K562 (cell line): ENCODE measurements around the gene NACA2. TPM values are rescaled to one million over a fixed set of nuclear protein-coding genes. Genes with fewer than 3 reads are reported as not detected.

Source experiments
- ATAC-seq: fragments of 200-7000 bp; cut with Tn5 transposase; 3 replicates; pipeline ENCODE4 v1.9.1; 2020; ENCODE audit warnings: moderate library complexity
- BruUV-seq: library from RNA; stranded (reverse); fragments of 400-500 nt; replicated peaks from 2 replicates; lab custom pipeline; 2021; lab: Mats Ljungman, UMichigan
- CTCF ChIA-PET: fragments of 300-600 bp; formaldehyde crosslinking; extraction: SDS; loops from one replicate; lab custom pipeline; 2021; ENCODE audit warnings: low intra/inter-chr PET ratio; lab: Yijun Ruan, JAX
- POLR2A ChIA-PET: fragments of 300-600, 350-650 bp; sonication (Branson Sonifier 250); formaldehyde crosslinking; extraction: SDS; loops from one replicate; lab custom pipeline; 2021; ENCODE audit warnings: antibody characterized with exemption, inconsistent platforms; lab: Yijun Ruan, JAX
- DNase-seq, 4 experiments: peaks; one replicate each; pipeline versions ENCODE4 v3.0.0 to v3.0.0-alpha.2; 2011 to 2018; ENCODE audit warnings: low spot score in 3 of 4, mixed read lengths in 3 of 4; ENCODE audit errors: extremely low read depth in 1 of 4
- FAIRE-seq: peaks from 2 replicates; lab custom pipeline; 2011; peaks lifted over from hg19 to GRCh38; lab: Jason Lieb, UNC
- H2AFZ ChIP-seq: 2 replicates; pipeline ENCODE4 v1.6.0; 2011; ENCODE audit warnings: low read depth, low read length, control low read depth, inconsistent platforms
- H3K27ac ChIP-seq: fragments of 200-600 bp; 3 replicates; pipeline ENCODE4 v1.8.0; 2011; ENCODE audit warnings: low read depth, mild to moderate bottlenecking, control low read depth, inconsistent platforms, low read length, moderate library complexity, mixed read lengths; ENCODE audit errors: extremely low read depth
- H3K27me3 ChIP-seq, 2 experiments: fragments of 300-600 bp in 1 of 2; 2 replicates in 1 of 2; 3 replicates in 1 of 2; pipeline versions ENCODE4 v1.6.0 to v1.8.0; 2011; ENCODE audit warnings: inconsistent platforms in 2 of 2, low read length in 2 of 2, mild to moderate bottlenecking in 1 of 2, mixed read lengths in 1 of 2, moderate library complexity in 1 of 2; ENCODE audit not compliant: control insufficient read depth in 2 of 2, insufficient read depth in 2 of 2
- H3K36me3 ChIP-seq: fragments of 300-600 bp; 3 replicates; pipeline ENCODE4 v1.8.0; 2011; ENCODE audit warnings: mild to moderate bottlenecking, low read length, inconsistent platforms; ENCODE audit not compliant: control insufficient read depth, insufficient read depth
- H3K4me1 ChIP-seq, 2 experiments: fragments of 200-600 bp in 1 of 2; replicated peaks in 1 of 2; 2 replicates in 1 of 2; 3 replicates in 1 of 2; pipeline versions ENCODE4 v1.5.1 to v1.8.0; 2011; ENCODE audit warnings: inconsistent platforms in 2 of 2, low read length in 2 of 2, mild to moderate bottlenecking in 1 of 2, mixed read lengths in 1 of 2, moderate library complexity in 1 of 2; ENCODE audit not compliant: control insufficient read depth in 2 of 2, insufficient read depth in 2 of 2
- H3K4me2 ChIP-seq: 2 replicates; pipeline ENCODE4 v1.6.1; 2011; ENCODE audit warnings: low read length, control low read depth, inconsistent platforms, mixed read lengths; ENCODE audit not compliant: insufficient read depth
- H3K4me3 ChIP-seq: fragments of 200-600 bp; sonication (generic), shearing (Covaris generic); 2 replicates; pipeline ENCODE4 v1.5.1; 2016; ENCODE audit warnings: control low read depth, inconsistent platforms
- H3K79me2 ChIP-seq: fragments of 200-600 bp; 3 replicates; pipeline ENCODE4 v1.8.0; 2011; ENCODE audit warnings: low read length, inconsistent platforms; ENCODE audit not compliant: control insufficient read depth, insufficient read depth
- H3K9ac ChIP-seq, 2 experiments: 2 replicates each; pipeline versions ENCODE4 v1.6.0 to v1.6.1; 2011; ENCODE audit warnings: low read depth in 2 of 2, low read length in 2 of 2, control low read depth in 1 of 2, inconsistent platforms in 1 of 2, mild to moderate bottlenecking in 1 of 2, mixed read lengths in 1 of 2; ENCODE audit not compliant: insufficient read depth in 1 of 2
- H3K9me1 ChIP-seq: one replicate; pipeline ENCODE4 v1.6.0; 2011; ENCODE audit warnings: inconsistent platforms, mild to moderate bottlenecking, low read length, moderate library complexity; ENCODE audit not compliant: control insufficient read depth, insufficient read depth
- H3K9me3 ChIP-seq: replicated peaks from 2 replicates; pipeline ENCODE4 v1.5.1; 2011; ENCODE audit warnings: low read depth, low read length, inconsistent platforms; ENCODE audit not compliant: control insufficient read depth, insufficient read depth
- H4K20me1 ChIP-seq: replicated peaks from 2 replicates; pipeline ENCODE4 v1.6.1; 2011; ENCODE audit warnings: low read length, inconsistent platforms, mixed read lengths; ENCODE audit not compliant: control insufficient read depth, insufficient read depth
- CTCF ChIP-seq, 3 experiments: IDR thresholded peaks in 2 of 3; conservative IDR thresholded peaks in 1 of 3; 2 replicates each; pipeline ENCODE4 v1.5.1; 2011 to 2012; ENCODE audit warnings: low read length in 3 of 3, mild to moderate bottlenecking in 3 of 3, control low read depth in 2 of 3, improper control_type of control experiment in 1 of 3, inconsistent platforms in 1 of 3, low read depth in 1 of 3, mixed read lengths in 1 of 3, moderate library complexity in 1 of 3; ENCODE audit not compliant: insufficient read depth in 2 of 3
- ESRRA ChIP-seq: fragments of 450-650 bp; IDR thresholded peaks from 2 replicates; pipeline ENCODE4 v1.6.1; 2014; ENCODE audit warnings: low read depth, mild to moderate bottlenecking, moderate library complexity, borderline replicate concordance
- EWSR1 ChIP-seq: fragments of 450-650 bp; IDR thresholded peaks from 2 replicates; pipeline ENCODE4 v1.6.1; 2018; ENCODE audit warnings: borderline replicate concordance, mild to moderate bottlenecking, low read depth, moderate library complexity; ENCODE audit not compliant: partially characterized antibody
- MAFF ChIP-seq: IDR thresholded peaks from 2 replicates; pipeline ENCODE4 v1.6.1; 2012; ENCODE audit warnings: low read length, improper control_type of control experiment
- MAFK ChIP-seq: IDR thresholded peaks from 2 replicates; pipeline ENCODE4 v1.6.1; 2011; ENCODE audit warnings: low read length, improper control_type of control experiment
- RAD21 ChIP-seq, 2 experiments: fragments of 250-450 bp in 1 of 2; fragments of 450-650 bp in 1 of 2; sonication (Bioruptor Pico) in 1 of 2; formaldehyde crosslinking in 1 of 2; IDR thresholded peaks in 1 of 2; conservative IDR thresholded peaks in 1 of 2; 2 replicates each; pipeline versions ENCODE4 v1.4.0 to v1.8.0; 2020 to 2022; ENCODE audit warnings: mild to moderate bottlenecking in 2 of 2, moderate library complexity in 1 of 2
- STAT6 ChIP-seq: sonication (generic); formaldehyde crosslinking; IDR thresholded peaks from 2 replicates; pipeline ENCODE4 v1.8.1; 2023; ENCODE audit warnings: mild to moderate bottlenecking, missing genetic modification reagents
- ZNF311 ChIP-seq: fragments of 250-450 bp; sonication (Bioruptor Pico); IDR thresholded peaks from 2 replicates; pipeline ENCODE4 v1.4.0; 2020; ENCODE audit warnings: mild to moderate bottlenecking, moderate library complexity
- ZNF431 ChIP-seq: sonication (generic); formaldehyde crosslinking; IDR thresholded peaks from 2 replicates; pipeline ENCODE4 v1.8.0; 2022; ENCODE audit warnings: mild to moderate bottlenecking, missing genetic modification reagents
- ZNF766 ChIP-seq: fragments of 200-800 bp; sonication (Bioruptor generic); conservative IDR thresholded peaks from 2 replicates; pipeline ENCODE4 v1.6.1; 2016; ENCODE audit warnings: missing genetic modification characterization, missing compliant biosample characterization
- WGBS: fragments of 100-300 bp; shearing (Covaris generic); methylation state at CpG from one replicate; pipeline ENCODE4 v1.1.6; 2016; ENCODE audit warnings: low coverage, mixed read lengths; ENCODE audit not compliant: insufficient coverage; ENCODE audit errors: missing lambda C conversion rate; 5-methylcytosine and 5-hydroxymethylcytosine counted together
- in situ Hi-C: fragments of 300-500 bp; cut with MboI; formaldehyde crosslinking; loops from 4 replicates; pipeline ENCODE4 v1.15.0; 2018; ENCODE audit warnings: inconsistent platforms, mixed read lengths
- intact Hi-C: fragments of 100-400 bp; cut with micrococcal nuclease; formaldehyde crosslinking; loops from 2 replicates; pipeline ENCODE4 v1.14.2; 2022
- polyA plus RNA-seq, 8 experiments: library from polyadenylated mRNA; depleted of rRNA in 4 of 8; stranded (reverse) in 5 of 8; unstranded in 3 of 8; fragments of >200 nt; fragmentation: Nextera tagmentation in 2 of 8; fragmentation: Illumina TruSeq in 1 of 8; extraction: Ambion mirVana in 2 of 8; extraction: Trizol in 1 of 8; gene quantifications; 2 replicates each; pipeline versions ENCODE4 v1.2.1 to v1.2.3, GENCODE V29; 2011 to 2014; ENCODE audit warnings: inconsistent platforms in 1 of 8, missing spikeins in 1 of 8
- total RNA-seq, 7 experiments: library from RNA; depleted of rRNA in 6 of 7; stranded (reverse); fragments of >200 nt in 6 of 7; fragmentation: Illumina TruSeq in 2 of 7; extraction: Trizol in 2 of 7; gene quantifications; 2 replicates each; pipeline versions ENCODE4 v1.2.1 to v1.2.3, GENCODE V29; 2011 to 2021; ENCODE audit warnings: low replicate concordance in 1 of 7

The NACA2 gene
- total and polyA plus RNA-seq, 9 of the 15 experiments (the other 6 are each of a cell fraction or from before 2014, with no cell fraction given), result 0.13 to 0.29 (median 0.23) TPM; not detected in 4

- WGBS, result under 1% methylated on average over 9 of the region's 9 CpGs
- DNase-seq, result peak in 2 of 4 experiments; percentile 11 to 18
- POLR2A ChIA-PET, result interaction anchor here (0.6 to 1.1 kb wide), 2 partner anchors 10 to 53 kb away, joined by 3 to 4 read pairs; no protein-coding TSS in a partner anchor
- CTCF ChIA-PET, result interaction anchor here (0.5 to 0.9 kb wide), 2 partner anchors 599 to 854 kb away, joined by 3 read pairs; no protein-coding TSS in a partner anchor
- Histone ChIP-seq H3K9ac (no peak overlapping the region), H3K9me1 (no peaks in the 10 kb centered on the region), H3K9me3 (no peaks in the 10 kb centered on the region), H3K4me1 (no peaks in the 10 kb centered on the region), H3K4me3 (no peak overlapping the region), H3K79me2 (no peaks in the 10 kb centered on the region), H3K4me2 (no peak overlapping the region), H3K27me3 (no peaks in the 10 kb centered on the region; a peak in 1 of 5 replicates), H3K27ac (no peak overlapping the region), H3K36me3 (no peaks in the 10 kb centered on the region), H4K20me1 (no peaks in the 10 kb centered on the region; the same call in 1 of the 2 replicates), H2AFZ (no peak overlapping the region)
- ATAC-seq, result peak; percentile 45; the same call in 1 of the 3 replicates
- intact Hi-C loops (loop anchor here (2.0 kb wide), 1 partner anchor 162 kb away; no protein-coding TSS in a partner anchor), in situ Hi-C loops (no loop called here)
- no peak for FAIRE-seq
- no TSS peak for BruUV-seq
- TF ChIP-seq ESRRA (no peak), ZNF431 (no peak), RAD21 (CRISPR knock-in tag; conservative IDR thresholded peaks at IDR 0.05 in 1 of 2, IDR thresholded peaks at IDR 0.05 in 1 of 2) (peak; percentile 26 to 59), EWSR1 (peak; percentile 73), ZNF766 (no peak), CTCF (IDR thresholded peaks at IDR 0.05 in 2 of 3, conservative IDR thresholded peaks at IDR 0.05 in 1 of 3; ENCODE audit: insufficient read depth in 2 of 3, low read depth in 1 of 3, low read length in 3 of 3) (peak in 2 of 3 experiments; percentile 18 to 40; a peak in 2 of 6 replicates), MAFF (no peak), ZNF311 (CRISPR knock-in tag) (no peak), STAT6 (no peak), MAFK (no peak)
Observed at GRCh38 chr17:61574542-61575351, 16.3 kb downstream of the NACA2 start.
